ENCODE results near the gene NOLC1.

GRCh38 chr10:102163342-102163989 lies 11.3 kb downstream of the NOLC1 start:
- no peak for TF ChIP-seq CTCF (IDR thresholded peaks at IDR 0.05)
- no peak for TF ChIP-seq POLR2A (IDR thresholded peaks at IDR 0.05; ENCODE audit: low read depth)
- no peak for TF ChIP-seq POLR2AphosphoS5 (IDR thresholded peaks at IDR 0.05)
